Omental fat pad (tissue), 4 donors: ENCODE measurements around the gene EFCC1. TPM values are rescaled to one million over a fixed set of nuclear protein-coding genes. Genes with fewer than 3 reads are reported as not detected.

ENCODE experiments used
- ATAC-seq: fragments of 150-250 bp; one replicate; pipeline ENCODE4 v1.9.1; 2016; ENCODE audit warnings: mild to moderate bottlenecking, moderate library complexity; ENCODE audit not compliant: low FRiP score
- DNase-seq: peaks from one replicate; pipeline ENCODE4 v3.0.0-alpha.2; 2019; ENCODE audit warnings: low spot score
- total RNA-seq, 4 donors: library from RNA; depleted of rRNA; stranded (reverse); fragments of >200 nt; gene quantifications; one replicate each; pipeline ENCODE4 v1.1.0, GENCODE V29; 2016
- TF ChIP-seq, protein P1 (sequence below), 3 donors: fragments of 450-650 bp; IDR thresholded peaks; one replicate each; pipeline ENCODE4 v1.5.1; 2016 to 2017; ENCODE audit warnings: antibody characterized with exemption in 3 of 3, mild to moderate bottlenecking in 3 of 3, moderate library complexity in 2 of 3

EFCC1 gene
- total RNA-seq, 4 donors from 2014 or later = 0.72 to 6.3 (median 1.2) TPM

DNA sequence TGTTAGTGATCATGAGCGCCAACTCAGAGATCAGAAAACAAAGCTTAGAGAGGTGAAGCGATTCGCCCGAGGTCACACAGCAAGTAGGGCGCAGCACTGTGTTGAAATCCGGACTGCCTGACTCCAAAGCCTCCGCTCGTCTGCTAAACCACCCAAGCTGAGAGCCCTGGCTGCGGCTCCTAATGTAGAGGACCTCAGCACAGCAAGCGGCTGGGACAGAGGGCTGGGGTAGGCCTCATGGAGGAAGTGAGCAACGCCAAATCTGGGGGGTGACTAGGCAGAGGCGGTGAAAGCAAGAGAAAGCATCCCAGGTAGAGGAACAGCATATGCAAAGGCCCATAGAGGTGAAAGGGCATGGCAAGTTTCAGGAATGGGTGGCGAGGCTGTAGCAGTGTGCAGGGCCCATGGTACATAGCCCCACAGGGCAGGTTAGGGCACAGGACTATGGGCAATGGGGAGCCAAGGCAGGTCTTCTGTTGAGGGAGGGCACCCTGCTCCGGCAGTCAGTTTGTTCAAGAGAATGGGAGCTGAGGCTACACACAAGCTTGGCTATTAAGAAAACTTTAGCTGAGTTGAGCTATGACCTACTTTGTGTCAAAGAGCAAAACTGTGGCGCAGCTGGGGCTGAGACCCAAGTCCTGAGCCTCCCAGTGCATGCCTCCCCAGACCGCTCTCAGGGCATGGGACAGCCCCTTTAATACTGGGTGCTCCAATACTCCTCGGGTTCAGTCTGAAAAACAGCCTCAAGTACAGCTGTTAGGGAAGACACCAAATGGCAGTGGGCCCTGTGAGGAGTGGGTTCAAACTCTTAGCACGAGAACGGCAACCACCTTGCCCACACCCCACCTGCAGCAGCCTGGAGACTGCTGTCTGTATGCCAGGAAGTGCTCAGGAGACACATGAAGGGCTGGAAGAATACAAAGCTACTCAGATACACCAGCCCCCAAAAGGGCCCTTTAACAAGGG lies 6.2 kb upstream of the EFCC1 start:
- DNase-seq = no peak
- TF ChIP-seq, protein P1, sequence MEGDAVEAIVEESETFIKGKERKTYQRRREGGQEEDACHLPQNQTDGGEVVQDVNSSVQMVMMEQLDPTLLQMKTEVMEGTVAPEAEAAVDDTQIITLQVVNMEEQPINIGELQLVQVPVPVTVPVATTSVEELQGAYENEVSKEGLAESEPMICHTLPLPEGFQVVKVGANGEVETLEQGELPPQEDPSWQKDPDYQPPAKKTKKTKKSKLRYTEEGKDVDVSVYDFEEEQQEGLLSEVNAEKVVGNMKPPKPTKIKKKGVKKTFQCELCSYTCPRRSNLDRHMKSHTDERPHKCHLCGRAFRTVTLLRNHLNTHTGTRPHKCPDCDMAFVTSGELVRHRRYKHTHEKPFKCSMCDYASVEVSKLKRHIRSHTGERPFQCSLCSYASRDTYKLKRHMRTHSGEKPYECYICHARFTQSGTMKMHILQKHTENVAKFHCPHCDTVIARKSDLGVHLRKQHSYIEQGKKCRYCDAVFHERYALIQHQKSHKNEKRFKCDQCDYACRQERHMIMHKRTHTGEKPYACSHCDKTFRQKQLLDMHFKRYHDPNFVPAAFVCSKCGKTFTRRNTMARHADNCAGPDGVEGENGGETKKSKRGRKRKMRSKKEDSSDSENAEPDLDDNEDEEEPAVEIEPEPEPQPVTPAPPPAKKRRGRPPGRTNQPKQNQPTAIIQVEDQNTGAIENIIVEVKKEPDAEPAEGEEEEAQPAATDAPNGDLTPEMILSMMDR (IDR thresholded peaks at IDR 0.05) = no peak
- ATAC-seq = no peak

DNA sequence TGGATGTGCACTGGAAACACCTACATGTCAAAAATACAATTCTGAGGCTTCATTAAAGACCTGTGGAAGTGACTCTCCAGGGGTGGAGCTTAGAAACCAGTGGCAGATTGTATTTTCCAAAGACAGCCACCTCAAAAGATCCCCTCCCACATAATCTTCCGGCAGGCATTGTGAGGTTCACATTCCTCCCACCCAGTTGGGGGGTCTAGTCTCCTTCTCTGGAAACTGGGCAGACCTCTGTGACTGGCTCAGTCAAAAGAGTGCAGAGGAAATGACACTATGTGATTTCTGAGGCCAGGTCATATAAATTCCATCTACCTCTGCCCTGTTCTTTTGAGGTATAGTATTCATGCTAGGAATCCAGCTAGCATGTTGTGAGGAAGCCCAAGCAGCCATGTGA lies 5.4 kb upstream of the EFCC1 start:
- ATAC-seq = no peak
- TF ChIP-seq, protein P1 (IDR thresholded peaks at IDR 0.05) = no peak
- DNase-seq = no peak

DNA sequence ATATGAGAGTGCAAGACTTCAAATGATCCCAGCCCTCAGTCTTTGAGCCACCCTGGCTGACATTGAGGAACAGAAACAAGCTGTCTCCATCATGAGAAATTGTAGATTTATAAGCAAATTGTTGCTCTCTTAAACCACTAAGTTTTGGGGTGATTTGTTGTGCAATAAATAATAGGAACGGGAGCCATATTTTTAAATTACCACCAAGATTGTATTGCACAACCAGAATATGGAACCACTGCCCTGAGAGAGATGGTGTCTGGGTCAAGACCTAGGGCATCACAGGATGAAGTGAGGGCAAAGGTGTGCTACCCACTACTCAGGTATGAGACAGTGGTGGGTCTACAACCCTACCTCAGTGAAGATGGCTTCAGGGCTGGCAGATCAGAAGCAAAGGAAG lies 4.9 kb upstream of the EFCC1 start:
- TF ChIP-seq, protein P1 (IDR thresholded peaks at IDR 0.05) = no peak
- ATAC-seq (no peak), DNase-seq (no peak)

DNA sequence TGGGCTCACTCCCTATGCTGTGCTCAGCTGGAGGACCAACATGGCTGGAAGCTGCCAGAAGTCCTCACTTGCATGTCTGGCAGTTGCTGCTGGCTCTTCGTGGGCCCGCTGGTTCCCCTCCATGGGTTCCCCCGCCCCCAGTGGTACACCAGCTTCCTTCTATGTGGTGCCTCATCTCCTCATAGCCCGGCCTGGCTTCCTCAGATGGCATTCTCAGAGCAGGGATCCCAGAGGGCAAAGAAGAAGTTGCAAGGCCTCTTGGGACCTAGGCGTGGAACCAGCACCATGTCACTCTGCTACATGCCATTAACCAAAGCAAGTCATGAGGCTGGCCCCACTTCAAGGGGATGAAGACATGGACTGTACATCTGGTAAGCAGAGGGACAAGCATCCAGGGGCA lies 4.4 kb upstream of the EFCC1 start:
- TF ChIP-seq, protein P1 (IDR thresholded peaks at IDR 0.05) = no peak
- ATAC-seq (no peak), DNase-seq (no peak)

DNA sequence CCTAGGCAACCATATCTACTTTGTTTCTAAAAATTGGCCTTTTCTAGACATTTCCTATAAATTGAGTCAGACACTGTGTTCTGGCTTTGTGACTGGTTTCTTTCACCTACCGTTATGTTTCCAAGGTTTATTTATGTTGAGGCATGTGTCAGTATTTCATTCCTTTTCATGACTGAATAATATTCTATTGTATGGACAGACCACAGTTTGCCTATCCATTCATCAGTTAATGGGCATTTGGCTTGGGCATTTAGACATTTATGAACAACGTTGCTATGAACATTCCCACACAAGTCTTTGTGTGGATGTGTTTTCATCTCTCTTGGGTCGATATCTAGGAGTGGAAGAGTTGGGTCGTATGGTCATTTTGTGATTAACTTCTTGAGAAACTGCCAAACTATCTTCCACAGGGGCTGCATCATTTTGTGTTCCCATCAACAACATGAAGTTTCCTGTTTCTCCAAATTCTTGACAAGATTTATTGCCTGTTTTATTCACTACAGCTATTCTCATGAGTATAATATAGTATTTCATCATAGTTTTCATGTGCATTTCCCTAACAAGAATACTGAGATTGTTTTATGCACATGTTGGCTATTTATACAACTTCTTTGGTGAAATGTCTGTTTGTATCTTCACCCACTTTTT lies 3.5 kb upstream of the EFCC1 start:
- no peak for ATAC-seq
- TF ChIP-seq, protein P1 (IDR thresholded peaks at IDR 0.05) = no peak
- DNase-seq = no peak

DNA sequence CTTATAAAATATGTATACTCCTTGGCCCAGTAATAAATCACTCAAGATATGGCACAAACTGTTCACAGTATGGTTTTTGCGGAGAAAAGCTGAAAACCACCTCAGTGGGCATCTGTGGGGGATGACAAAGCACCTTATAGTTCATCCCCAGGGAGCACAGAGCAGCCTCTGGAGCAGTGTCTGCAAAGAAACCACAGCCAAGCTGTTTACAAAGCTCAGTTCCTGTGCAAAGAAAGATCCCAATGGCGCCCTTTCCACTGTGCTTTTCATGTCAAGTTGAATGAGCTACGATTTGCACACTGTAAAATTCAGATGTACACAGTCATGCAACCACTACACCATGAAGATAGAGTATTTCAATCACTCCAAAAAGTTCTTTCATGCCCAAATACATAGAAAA lies 2.5 kb upstream of the EFCC1 start:
- DNase-seq = no peak
- ATAC-seq = no peak
- TF ChIP-seq, protein P1 (IDR thresholded peaks at IDR 0.05) = no peak
